ENCODE data around the gene SYNDIG1. TPM values are rescaled to one million over a fixed set of nuclear protein-coding genes. Genes with fewer than 3 reads are reported as not detected.

Gene SYNDIG1
- total RNA-seq, 1 experiment from 2014 or later: not detected

DNA sequence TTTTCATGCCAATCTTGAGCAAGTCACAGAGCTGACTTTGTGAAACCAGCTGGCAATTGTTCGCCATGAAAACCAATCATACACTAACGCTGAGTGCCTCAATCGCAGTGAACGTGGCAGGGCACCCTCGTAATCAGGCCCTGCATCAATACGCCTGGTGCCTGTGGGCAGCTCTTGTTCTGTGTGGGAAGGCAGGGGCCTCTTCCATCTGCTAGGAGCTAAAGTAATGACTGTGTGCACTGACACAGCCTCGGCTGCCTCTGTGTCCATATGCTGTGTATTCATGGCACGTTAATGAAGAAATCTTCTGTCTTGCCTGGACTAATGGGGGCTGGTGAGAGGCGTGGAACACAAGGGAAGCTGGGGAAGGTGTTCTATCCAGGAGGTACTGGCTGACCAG, 27.8 kb upstream of the SYNDIG1 start:
- no TSS peak for BruUV-seq (replicated peaks)
- no peak for TF ChIP-seq EZH2 (IDR thresholded peaks at IDR 0.05; ENCODE audit: low read length, unreplicated experiment)
- TF ChIP-seq, protein P1, sequence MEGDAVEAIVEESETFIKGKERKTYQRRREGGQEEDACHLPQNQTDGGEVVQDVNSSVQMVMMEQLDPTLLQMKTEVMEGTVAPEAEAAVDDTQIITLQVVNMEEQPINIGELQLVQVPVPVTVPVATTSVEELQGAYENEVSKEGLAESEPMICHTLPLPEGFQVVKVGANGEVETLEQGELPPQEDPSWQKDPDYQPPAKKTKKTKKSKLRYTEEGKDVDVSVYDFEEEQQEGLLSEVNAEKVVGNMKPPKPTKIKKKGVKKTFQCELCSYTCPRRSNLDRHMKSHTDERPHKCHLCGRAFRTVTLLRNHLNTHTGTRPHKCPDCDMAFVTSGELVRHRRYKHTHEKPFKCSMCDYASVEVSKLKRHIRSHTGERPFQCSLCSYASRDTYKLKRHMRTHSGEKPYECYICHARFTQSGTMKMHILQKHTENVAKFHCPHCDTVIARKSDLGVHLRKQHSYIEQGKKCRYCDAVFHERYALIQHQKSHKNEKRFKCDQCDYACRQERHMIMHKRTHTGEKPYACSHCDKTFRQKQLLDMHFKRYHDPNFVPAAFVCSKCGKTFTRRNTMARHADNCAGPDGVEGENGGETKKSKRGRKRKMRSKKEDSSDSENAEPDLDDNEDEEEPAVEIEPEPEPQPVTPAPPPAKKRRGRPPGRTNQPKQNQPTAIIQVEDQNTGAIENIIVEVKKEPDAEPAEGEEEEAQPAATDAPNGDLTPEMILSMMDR (conservative IDR thresholded peaks at IDR 0.05; ENCODE audit: low read depth, low read length): no peak
- no peak for TF ChIP-seq EZH2phosphoT487 (IDR thresholded peaks at IDR 0.05; ENCODE audit: borderline replicate concordance, low read length)

DNA sequence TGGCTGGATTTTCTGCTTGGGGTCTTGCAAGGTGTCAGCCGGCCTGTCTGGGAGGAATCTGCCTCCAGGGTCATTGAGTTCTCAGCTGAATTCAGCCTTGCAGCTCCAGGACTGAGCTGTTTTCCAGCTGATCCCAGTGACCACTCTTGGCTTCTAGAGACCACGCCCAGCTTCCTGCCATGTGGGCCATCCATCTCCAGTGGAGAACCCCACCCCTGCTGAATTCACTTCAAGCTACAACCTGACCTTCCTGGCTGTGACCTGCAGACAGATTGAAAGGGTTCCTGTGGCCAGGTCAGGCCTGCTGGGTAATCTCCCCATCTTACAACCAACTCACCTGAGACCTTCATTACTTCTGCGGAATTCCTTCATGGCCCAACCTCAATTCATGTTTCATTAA, 26.5 kb upstream of the SYNDIG1 start:
- BruUV-seq (replicated peaks): no TSS peak
- Histone ChIP-seq H3K4me3 (ENCODE audit: low read length) (no peak overlapping the region), H3K4me2 (ENCODE audit: low read length) (no peak overlapping the region), H3F3A (ENCODE audit: low read length, unreplicated experiment) (no peaks in the 10 kb centered on the region), H3K9ac (ENCODE audit: low read length) (no peak overlapping the region), H4K20me1 (ENCODE audit: low read length) (no peaks in the 10 kb centered on the region), H3K9me2 (replicated peaks; ENCODE audit: low read length) (no peaks in the 10 kb centered on the region), H3K36me3 (ENCODE audit: low read depth, low read length) (no peaks in the 10 kb centered on the region), H3K27ac (ENCODE audit: low read length) (no peak overlapping the region), H2AFZ (ENCODE audit: low read length) (no peak overlapping the region), H3K79me2 (ENCODE audit: low read length) (no peaks in the 10 kb centered on the region), H3K4me1 (ENCODE audit: insufficient read depth, low read length) (no peaks in the 10 kb centered on the region), H3K9me3 (ENCODE audit: low read length) (no peaks in the 10 kb centered on the region), H3K27me3 (ENCODE audit: low read length) (peaks cover 83% of the 10 kb centered on the region)
- POLR2A ChIA-PET (ENCODE audit: unreplicated experiment): no interaction called here
- ATAC-seq: no peak
- TF ChIP-seq, protein P1 (conservative IDR thresholded peaks at IDR 0.05; ENCODE audit: low read depth, low read length): no peak
- TF ChIP-seq EZH2 (IDR thresholded peaks at IDR 0.05; ENCODE audit: low read length, unreplicated experiment) (no peak), EZH2phosphoT487 (IDR thresholded peaks at IDR 0.05; ENCODE audit: borderline replicate concordance, low read length) (no peak)
- CTCF ChIA-PET: no interaction called here
- intact Hi-C loops (cut with micrococcal nuclease): no loop called here
- no peak for DNase-seq

More for the DNA sequence above, 27.8 kb upstream of the SYNDIG1 start:
- H4K20me1 ChIP-seq (ENCODE audit: low read length): no peaks in the 10 kb centered on the region
- no peaks in the 10 kb centered on the region for H3K36me3 ChIP-seq (ENCODE audit: low read depth, low read length)
- ATAC-seq: no peak
- POLR2A ChIA-PET (ENCODE audit: unreplicated experiment): no interaction called here
- no peak overlapping the region for H3K4me2 ChIP-seq (ENCODE audit: low read length)
- peaks cover 83% of the 10 kb centered on the region for H3K27me3 ChIP-seq (ENCODE audit: low read length)
- no peaks in the 10 kb centered on the region for H3K4me1 ChIP-seq (ENCODE audit: insufficient read depth, low read length)
- no peaks in the 10 kb centered on the region for H3K9me3 ChIP-seq (ENCODE audit: low read length)
- intact Hi-C loops (cut with micrococcal nuclease): no loop called here
- H2AFZ ChIP-seq (ENCODE audit: low read length): no peak overlapping the region
- no peaks in the 10 kb centered on the region for H3K9me2 ChIP-seq (replicated peaks; ENCODE audit: low read length)
- no peak overlapping the region for H3K4me3 ChIP-seq (ENCODE audit: low read length)
- no peak for DNase-seq
- CTCF ChIA-PET: no interaction called here
- no peak overlapping the region for H3K27ac ChIP-seq (ENCODE audit: low read length)
- no peaks in the 10 kb centered on the region for H3F3A ChIP-seq (ENCODE audit: low read length, unreplicated experiment)
- H3K79me2 ChIP-seq (ENCODE audit: low read length): no peaks in the 10 kb centered on the region
- no peak overlapping the region for H3K9ac ChIP-seq (ENCODE audit: low read length)

DNA sequence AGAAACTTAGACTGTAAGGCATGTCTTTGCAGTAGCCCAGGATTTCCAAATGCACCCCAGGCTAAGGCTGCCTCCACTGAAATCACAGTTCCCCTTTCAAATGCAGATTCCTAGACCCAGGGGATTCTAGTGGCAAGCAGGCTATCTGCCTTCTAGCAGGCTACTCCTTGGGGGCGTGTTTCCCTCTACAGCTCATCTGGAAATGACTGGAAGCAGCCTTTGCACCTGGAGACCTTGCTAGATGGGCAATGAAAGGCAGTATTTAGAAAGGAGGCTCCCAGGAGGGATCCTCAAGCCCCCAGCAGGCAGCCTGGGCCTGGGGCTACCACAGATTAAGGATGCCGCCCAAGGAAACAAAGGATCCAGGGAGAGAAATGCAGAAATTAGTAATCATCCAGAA, 26.0 kb upstream of the SYNDIG1 start:
- no peak for ATAC-seq
- BruUV-seq (replicated peaks): no TSS peak
- ChIA-PET CTCF (no interaction called here), POLR2A (ENCODE audit: unreplicated experiment) (no interaction called here)
- no peak overlapping the region for H2AFZ ChIP-seq (ENCODE audit: low read length)
- TF ChIP-seq, protein P1 (conservative IDR thresholded peaks at IDR 0.05; ENCODE audit: low read depth, low read length): no peak
- no peak for TF ChIP-seq EZH2 (IDR thresholded peaks at IDR 0.05; ENCODE audit: low read length, unreplicated experiment)
- TF ChIP-seq EZH2phosphoT487 (IDR thresholded peaks at IDR 0.05; ENCODE audit: borderline replicate concordance, low read length): no peak
- no peak for DNase-seq
- no peak overlapping the region for H3K27ac ChIP-seq (ENCODE audit: low read length)
- H3K4me1 ChIP-seq (ENCODE audit: insufficient read depth, low read length): no peaks in the 10 kb centered on the region
- no peaks in the 10 kb centered on the region for H3K36me3 ChIP-seq (ENCODE audit: low read depth, low read length)
- H3F3A ChIP-seq (ENCODE audit: low read length, unreplicated experiment): no peaks in the 10 kb centered on the region
- peaks cover 83% of the 10 kb centered on the region for H3K27me3 ChIP-seq (ENCODE audit: low read length)
- H3K79me2 ChIP-seq (ENCODE audit: low read length): no peaks in the 10 kb centered on the region
- no peak overlapping the region for H3K4me3 ChIP-seq (ENCODE audit: low read length)
- intact Hi-C loops (cut with micrococcal nuclease): no loop called here
- H3K9ac ChIP-seq (ENCODE audit: low read length): no peak overlapping the region
- no peaks in the 10 kb centered on the region for H3K9me2 ChIP-seq (replicated peaks; ENCODE audit: low read length)
- H4K20me1 ChIP-seq (ENCODE audit: low read length): no peaks in the 10 kb centered on the region
- H3K4me2 ChIP-seq (ENCODE audit: low read length): no peak overlapping the region
- H3K9me3 ChIP-seq (ENCODE audit: low read length): no peaks in the 10 kb centered on the region

Data from PC-3 (cell line).